ENCODE data around the gene VEPH1.

DNA sequence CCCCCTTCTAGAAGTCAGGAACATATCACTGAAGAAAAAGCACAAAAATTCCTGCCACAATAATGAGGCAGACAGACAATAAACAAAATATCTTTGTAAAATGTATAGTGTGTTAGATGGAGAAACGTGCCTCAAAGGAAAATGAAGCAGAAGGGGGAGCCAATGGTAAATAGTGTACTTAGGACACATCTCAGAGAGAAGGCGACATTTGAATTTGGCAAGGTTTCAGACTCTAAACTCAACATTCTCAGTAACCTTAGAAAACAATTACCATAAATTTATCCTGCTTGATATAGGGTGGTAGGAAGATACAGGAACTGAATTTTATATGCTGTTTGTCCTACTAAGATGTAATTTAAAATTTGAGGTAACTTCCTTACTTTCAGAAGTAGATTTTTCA, 119.2 kb downstream of the VEPH1 start:
- TF ChIP-seq, protein P1, sequence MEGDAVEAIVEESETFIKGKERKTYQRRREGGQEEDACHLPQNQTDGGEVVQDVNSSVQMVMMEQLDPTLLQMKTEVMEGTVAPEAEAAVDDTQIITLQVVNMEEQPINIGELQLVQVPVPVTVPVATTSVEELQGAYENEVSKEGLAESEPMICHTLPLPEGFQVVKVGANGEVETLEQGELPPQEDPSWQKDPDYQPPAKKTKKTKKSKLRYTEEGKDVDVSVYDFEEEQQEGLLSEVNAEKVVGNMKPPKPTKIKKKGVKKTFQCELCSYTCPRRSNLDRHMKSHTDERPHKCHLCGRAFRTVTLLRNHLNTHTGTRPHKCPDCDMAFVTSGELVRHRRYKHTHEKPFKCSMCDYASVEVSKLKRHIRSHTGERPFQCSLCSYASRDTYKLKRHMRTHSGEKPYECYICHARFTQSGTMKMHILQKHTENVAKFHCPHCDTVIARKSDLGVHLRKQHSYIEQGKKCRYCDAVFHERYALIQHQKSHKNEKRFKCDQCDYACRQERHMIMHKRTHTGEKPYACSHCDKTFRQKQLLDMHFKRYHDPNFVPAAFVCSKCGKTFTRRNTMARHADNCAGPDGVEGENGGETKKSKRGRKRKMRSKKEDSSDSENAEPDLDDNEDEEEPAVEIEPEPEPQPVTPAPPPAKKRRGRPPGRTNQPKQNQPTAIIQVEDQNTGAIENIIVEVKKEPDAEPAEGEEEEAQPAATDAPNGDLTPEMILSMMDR (IDR thresholded peaks at IDR 0.05): no peak
- TF ChIP-seq POLR2A (IDR thresholded peaks at IDR 0.05): no peak
